GM21619 (cell line): ENCODE data around the gene ENGASE.

Source experiments
- ATAC-seq: cut with Tn5 transposase; IDR thresholded peaks from one replicate; pipeline ENCODE4 v1.9.1; 2021; ENCODE audit not compliant: unreplicated experiment

The ENGASE gene

GRCh38 chr17:79078476-79079190 lies 4.0 kb downstream of the ENGASE start:
- no peak for ATAC-seq

DNA sequence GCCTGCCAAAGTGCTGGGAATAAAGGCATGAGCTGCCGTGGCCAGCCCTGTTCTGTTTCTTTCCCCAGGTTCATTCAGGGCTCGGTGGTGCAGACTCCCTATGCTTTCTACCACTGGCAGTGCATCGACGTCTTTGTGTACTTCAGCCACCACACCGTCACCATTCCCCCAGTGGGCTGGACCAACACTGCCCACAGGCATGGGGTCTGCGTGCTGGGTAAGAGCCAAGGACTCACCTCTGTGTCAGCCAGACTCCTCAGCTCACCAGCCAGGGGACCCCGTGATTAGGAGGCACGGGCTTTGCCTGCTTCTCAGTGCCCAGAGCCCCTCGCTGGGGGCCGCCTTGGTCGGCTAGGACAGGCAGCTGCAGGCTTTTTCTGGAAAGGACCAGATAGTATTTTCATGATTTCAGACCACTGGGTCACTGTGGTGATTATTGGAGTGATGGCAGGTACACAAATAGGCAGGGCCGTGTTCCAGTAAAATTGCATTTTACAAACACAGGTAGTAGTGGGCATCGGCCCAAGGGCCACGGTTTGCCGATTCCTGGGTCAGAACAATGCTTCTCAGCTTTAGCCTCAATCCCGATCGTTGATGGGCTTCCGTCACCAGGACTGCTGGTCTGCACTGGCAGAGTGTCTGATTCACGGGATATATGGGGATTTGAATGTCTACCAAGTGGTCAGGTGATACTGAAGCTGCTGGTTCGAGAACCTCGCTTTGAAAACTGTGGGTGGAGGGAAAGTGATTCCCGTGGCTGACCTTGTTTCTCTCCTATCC lies 5.0 kb downstream of the ENGASE start:
- ATAC-seq: no peak

DNA sequence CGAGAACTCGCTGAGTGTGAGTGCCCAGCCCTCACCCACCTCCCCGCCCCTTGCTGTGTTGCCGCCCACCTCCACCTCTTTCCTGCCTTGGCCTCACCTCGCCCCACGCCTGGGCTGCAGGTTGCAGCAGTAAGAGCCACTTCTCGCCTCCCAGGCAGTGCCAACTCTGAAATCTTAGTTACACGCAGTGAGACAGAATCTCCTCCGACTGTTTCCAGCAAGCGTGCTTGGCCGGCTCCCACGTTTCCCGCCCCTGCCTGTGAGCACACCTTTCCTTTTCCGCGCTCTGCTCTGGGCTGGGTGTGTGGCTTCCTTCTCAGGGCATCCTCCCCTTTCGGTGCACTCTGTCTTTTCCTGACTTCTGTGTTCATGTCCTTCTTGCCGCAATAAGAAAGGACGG lies 5.7 kb downstream of the ENGASE start:
- no peak for ATAC-seq

- ATAC-seq: no peak
Measured at GRCh38 chr17:79080761-79081290, 6.2 kb downstream of the ENGASE start.

DNA sequence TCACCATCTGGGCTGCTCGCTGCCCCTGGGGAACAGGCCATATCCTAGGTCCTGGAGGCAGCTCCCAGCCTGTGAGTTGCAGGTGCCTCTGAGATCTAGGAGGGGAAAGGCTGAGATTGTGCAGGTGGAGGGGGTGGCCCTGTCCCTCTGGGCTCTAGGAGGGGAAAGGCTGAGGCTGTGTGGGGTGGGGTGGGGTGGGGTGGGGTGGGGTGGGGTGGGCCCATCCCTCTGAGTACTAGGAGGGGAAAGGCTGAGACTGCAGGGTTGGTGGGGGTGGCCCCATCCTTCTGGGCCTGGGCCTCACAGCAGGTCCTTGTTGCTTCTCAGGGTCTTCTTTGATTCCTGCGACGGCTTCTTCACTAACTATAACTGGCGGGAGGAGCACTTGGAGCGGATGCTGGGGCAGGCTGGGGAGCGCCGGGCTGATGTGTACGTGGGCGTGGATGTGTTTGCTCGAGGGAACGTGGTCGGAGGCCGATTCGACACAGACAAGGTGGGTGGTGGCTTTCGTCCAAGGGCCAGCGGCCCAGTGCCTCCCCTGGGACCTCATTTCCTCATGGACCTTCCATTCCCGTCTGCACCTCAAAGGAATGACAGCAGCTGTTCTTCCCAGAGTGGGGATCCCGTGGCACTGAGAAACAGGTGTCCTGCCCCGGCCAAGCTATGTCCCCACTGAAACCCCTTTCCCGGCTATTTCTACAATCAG lies 7.1 kb downstream of the ENGASE start:
- ATAC-seq: no peak

GRCh38 chr17:79082311-79083190 lies 7.9 kb downstream of the ENGASE start:
- ATAC-seq: no peak

DNA sequence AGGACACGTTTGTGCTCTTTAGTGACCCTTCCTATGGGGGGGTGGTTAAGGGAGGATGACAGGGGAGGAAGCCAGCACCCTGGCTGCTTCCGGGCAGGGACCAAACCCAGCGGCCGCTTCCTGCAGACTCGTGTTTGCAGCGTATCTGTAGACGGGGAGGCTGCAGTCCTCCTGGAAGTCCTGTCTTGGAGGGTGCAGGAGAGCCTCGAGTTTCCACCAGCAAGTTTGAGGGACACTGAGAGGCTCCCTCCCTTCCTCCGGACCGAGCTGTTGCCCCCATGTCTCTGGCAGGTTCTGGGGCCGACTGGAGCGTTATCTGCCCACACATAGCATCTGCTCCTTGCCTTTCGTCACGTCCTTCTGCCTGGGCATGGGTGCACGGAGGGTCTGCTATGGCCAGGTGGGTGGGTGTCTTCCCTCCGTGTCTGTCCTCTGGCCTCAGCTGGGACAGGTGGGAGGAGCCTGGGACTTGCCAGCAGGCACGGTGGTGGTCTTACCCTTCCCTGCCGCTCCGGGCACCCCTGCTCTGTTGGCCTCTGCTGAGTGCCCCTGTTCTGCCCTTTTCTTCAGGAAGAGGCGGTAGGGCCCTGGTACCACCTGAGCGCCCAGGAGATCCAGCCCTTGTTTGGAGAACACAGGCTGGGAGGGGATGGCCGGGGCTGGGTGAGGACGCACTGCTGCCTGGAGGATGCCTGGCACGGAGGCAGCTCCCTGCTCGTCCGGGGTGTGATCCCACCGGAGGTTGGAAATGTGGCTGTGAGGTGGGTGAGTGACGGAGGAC lies 8.8 kb downstream of the ENGASE start:
- ATAC-seq: no peak

GRCh38 chr17:79084291-79085153 lies 9.9 kb downstream of the ENGASE start:
- no peak for ATAC-seq

GRCh38 chr17:79085154-79085920 lies 10.7 kb downstream of the ENGASE start:
- ATAC-seq: no peak

GRCh38 chr17:79085921-79086551 lies 11.4 kb downstream of the ENGASE start:
- ATAC-seq: no peak

DNA sequence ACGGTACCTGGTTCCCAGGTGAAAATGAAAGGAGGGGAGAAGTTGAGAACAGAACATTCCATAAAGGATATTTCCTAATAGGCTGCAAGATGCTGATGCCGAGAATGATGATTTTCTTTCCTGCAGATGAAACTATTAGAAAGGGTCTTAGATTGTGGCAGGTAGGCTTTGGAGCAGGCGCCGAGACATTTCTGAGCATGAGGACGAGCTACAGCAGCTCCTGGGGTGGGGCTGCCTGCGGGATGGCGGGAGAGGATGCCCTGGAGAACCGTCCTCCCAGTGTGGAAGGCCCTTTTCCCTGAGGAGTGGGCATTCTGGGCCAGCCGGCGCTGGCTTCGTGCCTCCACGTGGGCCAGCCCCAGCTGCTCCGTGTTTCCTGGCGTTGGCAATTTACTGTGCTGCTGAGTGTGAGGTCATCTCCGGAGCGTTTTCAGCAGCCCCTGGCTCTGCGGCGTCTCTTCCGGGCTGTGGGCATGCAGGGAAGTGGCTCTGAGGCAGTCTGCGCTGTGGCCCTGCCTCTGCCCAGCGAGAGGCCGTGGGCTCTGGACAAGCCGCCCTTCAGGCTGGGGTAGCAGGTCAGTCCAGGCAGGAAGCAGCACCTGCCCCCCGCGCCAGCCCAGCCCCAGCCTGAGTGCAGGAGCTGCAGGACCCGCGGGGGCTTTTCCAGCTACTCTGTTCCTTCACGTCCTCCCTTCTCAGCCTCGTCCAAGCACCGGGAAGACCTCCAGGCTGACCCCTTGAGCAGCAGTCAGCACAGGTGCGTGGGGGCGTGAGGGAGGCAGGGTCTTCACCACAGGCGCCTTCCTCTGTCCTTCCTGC lies 12.2 kb downstream of the ENGASE start:
- no peak for ATAC-seq

GRCh38 chr17:79087428-79088143 lies 13.0 kb downstream of the ENGASE start:
- no peak for ATAC-seq

GRCh38 chr17:79088247-79088996 lies 13.8 kb downstream of the ENGASE start:
- no peak for ATAC-seq

DNA sequence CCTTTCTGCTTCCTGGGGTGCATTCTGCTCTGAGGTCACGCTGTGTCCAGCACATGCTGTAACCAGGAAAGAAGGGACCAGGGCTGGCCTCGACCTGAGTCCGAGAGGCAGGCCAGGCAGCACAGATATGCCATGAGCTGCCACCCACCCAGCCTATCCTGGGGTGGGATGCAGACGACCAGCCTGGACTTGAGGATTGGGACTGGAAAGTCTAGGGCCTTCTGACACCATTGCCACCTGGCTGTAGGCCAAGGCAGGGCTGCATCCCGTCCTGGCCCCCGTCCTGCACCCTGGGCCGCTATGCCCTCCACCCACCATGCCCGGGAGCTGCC lies 14.3 kb downstream of the ENGASE start:
- ATAC-seq: no peak

- ATAC-seq: no peak
Measured at GRCh38 chr17:79089720-79090442, 15.3 kb downstream of the ENGASE start.
